Pancreas (tissue), 10 donors: ENCODE results near the gene BBX. TPM values are rescaled to one million over a fixed set of nuclear protein-coding genes. Genes with fewer than 3 reads are reported as not detected.

ENCODE experiments used
- ATAC-seq, 4 donors: fragments of 200-7000 bp; cut with Tn5 transposase; one replicate each; pipeline versions ENCODE4 v1.8.0 to v1.9.1; 2020; ENCODE audit warnings: mild to moderate bottlenecking in 4 of 4, moderate library complexity in 4 of 4
- DNase-seq, 6 donors: peaks; one replicate each; pipeline ENCODE4 v3.0.0-alpha.2; 2020
- FAIRE-seq: peaks from 2 replicates; lab custom pipeline; 2012; peaks lifted over from hg19 to GRCh38; lab: Jason Lieb, UNC
- H3K27ac ChIP-seq, 4 donors: fragments of 200-600 bp; sonication (generic); 1 replicate in 3 of 4; 2 replicates in 1 of 4; pipeline versions ENCODE4 v1.5.0 to v1.8.0; 2020
- H3K27me3 ChIP-seq, 4 donors: fragments of 200-600 bp; one replicate each; pipeline ENCODE4 v1.8.0; 2021
- H3K36me3 ChIP-seq, 3 donors: fragments of 200-600 bp; sonication (generic) in 1 of 3; one replicate each; pipeline versions ENCODE4 v1.5.0 to v1.8.0; 2020 to 2021
- H3K4me1 ChIP-seq, 3 donors: fragments of 200-600 bp; one replicate each; pipeline ENCODE4 v1.8.0; 2021
- H3K4me3 ChIP-seq, 4 donors: fragments of 200-600 bp; sonication (generic) in 2 of 4; one replicate each; pipeline versions ENCODE4 v1.5.0 to v1.8.0; 2020 to 2021
- H3K9me3 ChIP-seq, 4 donors: fragments of 200-600 bp; one replicate each; pipeline ENCODE4 v1.8.0; 2021
- CTCF ChIP-seq, 4 donors: fragments of 200-600 bp; sonication (generic) in 3 of 4; IDR thresholded peaks; one replicate each; pipeline versions ENCODE4 v1.5.0 to v1.8.0; 2021; ENCODE audit warnings: antibody characterized with exemption in 4 of 4
- WGBS, 2 donors: extraction: QIAGEN DNeasy Blood & Tissue Kit; methylation state at CpG; one replicate each; pipeline ENCODE4 v1.1.7; 2013; 5-methylcytosine and 5-hydroxymethylcytosine counted together
- intact Hi-C, 3 donors: fragments of 100-400 bp; cut with DNase I; formaldehyde crosslinking; loops; one replicate each; pipeline versions ENCODE4 v1.11.1 to v1.14.2; 2022
- polyA plus RNA-seq, 2 donors: library from polyadenylated mRNA; stranded (reverse); fragments of 200-250 nt; gene quantifications; one replicate each; pipeline ENCODE4 v1.2.3, GENCODE V29; 2013
- total RNA-seq, 6 donors: library from RNA; stranded (reverse); fragmentation: NEBNext Ultra II Directional in 4 of 6; extraction: Animal tissue kit (Norgen Biotek cat#: 25700) in 4 of 6; gene quantifications; one replicate each; pipeline versions ENCODE4 v1.2.1 to v1.2.4, GENCODE V29; 2021 to 2023
- donor health status: healthy with polysubstance abuse.
- donor health status: DM: no; HTN: no; CAD: no; lungs with moderate emphysema.
- donor health status: DM: no; HTN: no; CAD: no.
- donor health status: control.
- donor health status: control.
- donor health status: Bipolar disorder and iron deficiency.
- donor health status: DM: yes; HTN: yes; CAD: no.
- donor health status: DM: no; HTN: no; CAD: no.
- donor health status: DM: no; HTN: no; CAD: no.
- donor health status: DM: yes; HTN: yes; CAD: no.

Gene BBX
- total and polyA plus RNA-seq, 8 donors: 3.9 to 43.8 (median 19.8) TPM

- no peak for ATAC-seq
- no peaks in the 10 kb centered on the region for H3K4me1 ChIP-seq
- 94 to 99% methylated on average over 6 of the region's 6 CpGs for WGBS, 2 donors
- TF ChIP-seq CTCF (IDR thresholded peaks at IDR 0.05): no peak
- no peak overlapping the region for H3K27ac ChIP-seq
- no peak for DNase-seq
- no peaks in the 10 kb centered on the region for H3K9me3 ChIP-seq
- H3K27me3 ChIP-seq: no peaks in the 10 kb centered on the region
- intact Hi-C loops: no loop called here
- H3K36me3 ChIP-seq: peaks cover 0 to 14% (median 0%) of the 10 kb centered on the region in 3 donors
- no peak for FAIRE-seq
- H3K4me3 ChIP-seq: no peak overlapping the region
Measured at GRCh38 chr3:107790612-107791011, 267.9 kb downstream of the BBX start.

GRCh38 chr3:107791027-107791426, 268.3 kb downstream of the BBX start:
- peaks cover 0 to 14% (median 0%) of the 10 kb centered on the region in 3 donors for H3K36me3 ChIP-seq
- no peak overlapping the region for H3K27ac ChIP-seq
- H3K4me3 ChIP-seq: no peak overlapping the region
- no peaks in the 10 kb centered on the region for H3K9me3 ChIP-seq
- no peaks in the 10 kb centered on the region for H3K27me3 ChIP-seq
- intact Hi-C loops: no loop called here
- no peak for ATAC-seq
- no peak for FAIRE-seq
- H3K4me1 ChIP-seq: no peaks in the 10 kb centered on the region
- TF ChIP-seq CTCF (IDR thresholded peaks at IDR 0.05): no peak
- WGBS, 2 donors: 78 to 80% methylated on average over 1 of the region's 1 CpG
- DNase-seq: no peak

GRCh38 chr3:107791450-107791849, 268.7 kb downstream of the BBX start:
- FAIRE-seq (no peak), DNase-seq (no peak), ATAC-seq (no peak)
- no peak for TF ChIP-seq CTCF (IDR thresholded peaks at IDR 0.05)
- Histone ChIP-seq H3K36me3 (peaks cover 0 to 14% (median 0%) of the 10 kb centered on the region in 3 donors), H3K4me1 (peaks cover 0 to 2% (median 0%) of the 10 kb centered on the region in 3 donors), H3K4me3 (no peak overlapping the region), H3K9me3 (no peaks in the 10 kb centered on the region), H3K27me3 (no peaks in the 10 kb centered on the region), H3K27ac (no peak overlapping the region)
- 87 to 88% methylated on average over 7 of the region's 7 CpGs for WGBS, 2 donors
- intact Hi-C loops: no loop called here

GRCh38 chr3:107794664-107795443, 272.1 kb downstream of the BBX start:
- Histone ChIP-seq H3K36me3 (peaks cover 0 to 14% (median 0%) of the 10 kb centered on the region in 3 donors), H3K27me3 (no peaks in the 10 kb centered on the region), H3K4me1 (peaks cover 0 to 10% (median 3%) of the 10 kb centered on the region in 3 donors), H3K27ac (no peak overlapping the region), H3K4me3 (no peak overlapping the region), H3K9me3 (no peaks in the 10 kb centered on the region)
- DNase-seq (no peak), ATAC-seq (peak in 3 of 4 donors; percentile 57 to 69 (median 60)), FAIRE-seq (no peak)
- WGBS, 2 donors: 90 to 91% methylated on average over 8 of the region's 8 CpGs
- intact Hi-C loops: no loop called here
- no peak for TF ChIP-seq CTCF (IDR thresholded peaks at IDR 0.05)
